Uterus (tissue), 2 donors: ENCODE results near the gene WDR86.

Experiments used
- POLR2A ChIP-seq, 2 donors: fragments of 450-650 bp; IDR thresholded peaks; one replicate each; pipeline ENCODE4 v1.6.1; 2016; ENCODE audit warnings: antibody characterized with exemption in 2 of 2, mild to moderate bottlenecking in 1 of 2, moderate library complexity in 1 of 2
- TF ChIP-seq, protein P1 (sequence below), 4 experiments: fragments of 200-600 bp in 2 of 4; fragments of 450-650 bp in 2 of 4; sonication (generic) in 2 of 4; IDR thresholded peaks; one replicate each; pipeline ENCODE4 v1.5.1; 2016 to 2019; ENCODE audit warnings: antibody characterized with exemption in 4 of 4, mild to moderate bottlenecking in 2 of 4, moderate library complexity in 1 of 4

DNA sequence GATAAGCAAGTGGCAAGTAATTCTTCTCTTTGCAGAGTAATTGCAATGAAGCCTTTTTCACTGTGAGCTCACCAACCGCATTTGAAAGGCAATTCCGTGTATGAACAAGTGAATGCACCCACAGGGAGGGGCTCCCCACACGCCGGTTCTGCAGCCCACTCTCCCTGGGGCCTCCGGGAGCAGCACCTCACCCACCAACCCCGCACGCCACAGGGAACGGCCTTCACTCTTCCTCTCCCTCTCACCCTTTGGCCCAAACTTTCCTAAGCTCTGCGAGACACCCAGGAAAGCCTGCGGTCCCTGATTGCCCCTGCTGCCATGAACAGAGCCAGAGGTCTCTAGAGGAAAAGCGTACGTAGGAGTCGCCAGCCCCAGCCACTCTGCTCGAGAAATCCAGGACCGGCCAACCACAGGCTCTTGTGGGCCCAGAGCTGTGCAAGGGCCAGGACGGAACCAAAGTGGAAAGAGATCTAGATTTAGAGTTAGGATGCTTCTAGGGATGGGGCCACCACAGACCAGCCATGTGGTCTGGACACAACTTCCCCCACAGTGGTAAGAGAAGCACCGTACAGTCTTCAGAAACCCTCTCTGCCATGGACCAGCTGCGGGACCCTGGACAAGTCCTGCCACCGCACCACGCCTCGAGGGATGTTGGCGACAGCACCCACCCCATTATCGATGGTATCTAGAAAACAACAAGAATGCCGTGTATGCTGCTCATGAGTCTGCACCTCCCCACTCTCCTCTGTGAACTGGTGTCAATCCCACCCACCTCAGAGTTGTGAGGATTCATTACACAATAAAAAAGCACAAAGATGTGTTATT is 3.6 kb downstream of the WDR86 start:
- TF ChIP-seq, protein P1, sequence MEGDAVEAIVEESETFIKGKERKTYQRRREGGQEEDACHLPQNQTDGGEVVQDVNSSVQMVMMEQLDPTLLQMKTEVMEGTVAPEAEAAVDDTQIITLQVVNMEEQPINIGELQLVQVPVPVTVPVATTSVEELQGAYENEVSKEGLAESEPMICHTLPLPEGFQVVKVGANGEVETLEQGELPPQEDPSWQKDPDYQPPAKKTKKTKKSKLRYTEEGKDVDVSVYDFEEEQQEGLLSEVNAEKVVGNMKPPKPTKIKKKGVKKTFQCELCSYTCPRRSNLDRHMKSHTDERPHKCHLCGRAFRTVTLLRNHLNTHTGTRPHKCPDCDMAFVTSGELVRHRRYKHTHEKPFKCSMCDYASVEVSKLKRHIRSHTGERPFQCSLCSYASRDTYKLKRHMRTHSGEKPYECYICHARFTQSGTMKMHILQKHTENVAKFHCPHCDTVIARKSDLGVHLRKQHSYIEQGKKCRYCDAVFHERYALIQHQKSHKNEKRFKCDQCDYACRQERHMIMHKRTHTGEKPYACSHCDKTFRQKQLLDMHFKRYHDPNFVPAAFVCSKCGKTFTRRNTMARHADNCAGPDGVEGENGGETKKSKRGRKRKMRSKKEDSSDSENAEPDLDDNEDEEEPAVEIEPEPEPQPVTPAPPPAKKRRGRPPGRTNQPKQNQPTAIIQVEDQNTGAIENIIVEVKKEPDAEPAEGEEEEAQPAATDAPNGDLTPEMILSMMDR (IDR thresholded peaks at IDR 0.05) = no peak
- no peak for TF ChIP-seq POLR2A (IDR thresholded peaks at IDR 0.05)
